HCT116 (cell line): Measurements from ENCODE around the gene TCEA2. TPM values are rescaled to one million over a fixed set of nuclear protein-coding genes. Genes with fewer than 3 reads are reported as not detected.

Experiments used
- ATAC-seq: fragments of 200-7000 bp; cut with Tn5 transposase; 2 replicates; pipeline ENCODE4 v1.9.1; 2020; ENCODE audit warnings: mild to moderate bottlenecking, moderate library complexity
- BruUV-seq: library from RNA; stranded (reverse); fragments of 400-500 nt; replicated peaks from 2 replicates; lab custom pipeline; 2021; lab: Mats Ljungman, UMichigan
- CTCF ChIA-PET: fragments of 300-600 bp; sonication (Branson Sonifier 250); formaldehyde crosslinking; loops from one replicate; lab custom pipeline; 2021; ENCODE audit warnings: antibody characterized with exemption; lab: Charles Lee
- POLR2A ChIA-PET: fragments of 300-600, 350-600 bp; sonication (Branson Sonifier 250); formaldehyde crosslinking; loops from one replicate; lab custom pipeline; 2021; ENCODE audit warnings: antibody characterized with exemption; lab: Charles Lee
- RAD21 ChIA-PET, 2 experiments: fragments of 300-600 bp; sonication (Branson Sonifier 250); formaldehyde crosslinking; loops; one replicate each; lab custom pipeline; 2023; ENCODE audit warnings: low total read pairs in 2 of 2; ENCODE audit not compliant: uncharacterized antibody in 2 of 2, unreplicated experiment in 2 of 2, low non-redundant PET in 1 of 2; lab: Charles Lee
- DNase-seq: peaks from one replicate; pipeline ENCODE4 v3.0.0-alpha.2; 2010; ENCODE audit warnings: low read depth, low spot score
- H2AFZ ChIP-seq: fragments of 200-600 bp; shearing (Covaris generic), sonication (generic); 2 replicates; pipeline ENCODE4 v1.6.1; 2017; ENCODE audit warnings: low read depth, mixed run types, mixed read lengths, antibody characterized with exemption, low read length; ENCODE audit not compliant: poor library complexity, severe bottlenecking
- H3K27ac ChIP-seq: 2 replicates; pipeline ENCODE4 v1.5.1; 2012; ENCODE audit warnings: low read depth, low read length
- H3K27me3 ChIP-seq: fragments of 200-600 bp; sonication (generic); 2 replicates; pipeline ENCODE4 v1.6.1; 2016; ENCODE audit warnings: mixed run types, low read length, mixed read lengths; ENCODE audit not compliant: insufficient read depth
- H3K36me3 ChIP-seq, 2 experiments: fragments of 200-500 bp in 1 of 2; fragments of 200-600 bp in 1 of 2; sonication (Bioruptor generic) in 1 of 2; sonication (generic) in 1 of 2; 2 replicates each; pipeline versions ENCODE4 v1.5.1 to v1.6.1; 2014 to 2016; ENCODE audit warnings: low read length in 2 of 2, inconsistent platforms in 1 of 2, mixed read lengths in 1 of 2, mixed run types in 1 of 2; ENCODE audit not compliant: insufficient read depth in 2 of 2, control insufficient read depth in 1 of 2
- H3K4me1 ChIP-seq, 2 experiments: fragments of 200-600 bp in 1 of 2; sonication (generic) in 1 of 2; 2 replicates each; pipeline versions ENCODE4 v1.5.1 to v1.6.1; 2012 to 2017; ENCODE audit warnings: low read length in 2 of 2, inconsistent platforms in 1 of 2, mild to moderate bottlenecking in 1 of 2, mixed read lengths in 1 of 2, mixed run types in 1 of 2, moderate library complexity in 1 of 2; ENCODE audit not compliant: insufficient read depth in 2 of 2, control insufficient read depth in 1 of 2
- H3K4me2 ChIP-seq: fragments of 200-600 bp; sonication (generic); 2 replicates; pipeline ENCODE4 v1.6.1; 2017; ENCODE audit warnings: mixed run types, low read length, mixed read lengths
- H3K4me3 ChIP-seq, 2 experiments: fragments of 200-600 bp in 1 of 2; sonication (generic) in 1 of 2; replicated peaks in 1 of 2; 2 replicates each; pipeline ENCODE4 v1.5.1; 2011 to 2016; ENCODE audit warnings: low read length in 2 of 2, control low read depth in 1 of 2, low read depth in 1 of 2, mild to moderate bottlenecking in 1 of 2, mixed read lengths in 1 of 2, mixed run types in 1 of 2
- H3K79me2 ChIP-seq: fragments of 200-600 bp; sonication (generic); 2 replicates; pipeline ENCODE4 v1.6.1; 2017; ENCODE audit warnings: mild to moderate bottlenecking, mixed run types, low read length, moderate library complexity, mixed read lengths; ENCODE audit not compliant: insufficient read depth
- H3K9ac ChIP-seq: fragments of 200-600 bp; sonication (generic); 2 replicates; pipeline ENCODE4 v1.6.1; 2016; ENCODE audit warnings: low read length, mixed read lengths
- H3K9me2 ChIP-seq: fragments of 200-600 bp; sonication (generic), shearing (Covaris generic); 2 replicates; pipeline ENCODE4 v1.6.1; 2017; ENCODE audit warnings: mixed run types, mild to moderate bottlenecking, moderate library complexity; ENCODE audit not compliant: insufficient read depth
- H3K9me3 ChIP-seq, 2 experiments: fragments of 200-500 bp in 1 of 2; fragments of 200-600 bp in 1 of 2; sonication (Bioruptor generic) in 1 of 2; sonication (generic) in 1 of 2; 2 replicates each; pipeline ENCODE4 v1.6.1; 2014 to 2017; ENCODE audit warnings: low read length in 2 of 2, mixed read lengths in 2 of 2, inconsistent platforms in 1 of 2, low read depth in 1 of 2, mild to moderate bottlenecking in 1 of 2, mixed run types in 1 of 2, moderate library complexity in 1 of 2; ENCODE audit not compliant: control insufficient read depth in 1 of 2, insufficient read depth in 1 of 2
- H4K20me1 ChIP-seq: fragments of 200-600 bp; sonication (generic), shearing (Covaris generic); 2 replicates; pipeline ENCODE4 v1.6.1; 2017; ENCODE audit warnings: mixed run types, mild to moderate bottlenecking, moderate library complexity; ENCODE audit not compliant: insufficient read depth
- CBX3 ChIP-seq: IDR thresholded peaks from 2 replicates; pipeline ENCODE4 v1.6.1; 2012; ENCODE audit warnings: low read depth
- JUND ChIP-seq: IDR thresholded peaks from 2 replicates; pipeline ENCODE4 v1.6.1; 2012
- SIN3A ChIP-seq: IDR thresholded peaks from 2 replicates; pipeline ENCODE4 v1.6.1; 2012; ENCODE audit warnings: low read depth
- SP1 ChIP-seq: IDR thresholded peaks from 2 replicates; pipeline ENCODE4 v1.6.1; 2012; ENCODE audit warnings: low read depth
- SRF ChIP-seq: IDR thresholded peaks from 2 replicates; pipeline ENCODE4 v1.6.1; 2012; ENCODE audit warnings: low read depth
- TCF7L2 ChIP-seq: IDR thresholded peaks from 2 replicates; pipeline ENCODE4 v1.7.0; 2011; ENCODE audit warnings: borderline replicate concordance, inconsistent platforms; ENCODE audit not compliant: insufficient read depth, insufficient read length; ENCODE audit errors: extremely low read depth
- intact Hi-C: fragments of 100-400 bp; cut with micrococcal nuclease; formaldehyde crosslinking; loops from 2 replicates; pipeline ENCODE4 v1.10.0; 2022
- total RNA-seq: library from RNA; stranded (reverse); gene quantifications from one replicate; pipeline ENCODE4 v1.2.1, GENCODE V29; 2021; ENCODE audit not compliant: unreplicated experiment
- TF ChIP-seq, protein P1 (sequence below): IDR thresholded peaks from 2 replicates; pipeline ENCODE4 v1.6.1; 2011; ENCODE audit warnings: mild to moderate bottlenecking, low read length, moderate library complexity; ENCODE audit not compliant: insufficient replicate concordance; ENCODE audit errors: extremely low read depth

TCEA2 gene
- total RNA-seq, 1 experiment from 2014 or later, result 29.7 TPM

DNA sequence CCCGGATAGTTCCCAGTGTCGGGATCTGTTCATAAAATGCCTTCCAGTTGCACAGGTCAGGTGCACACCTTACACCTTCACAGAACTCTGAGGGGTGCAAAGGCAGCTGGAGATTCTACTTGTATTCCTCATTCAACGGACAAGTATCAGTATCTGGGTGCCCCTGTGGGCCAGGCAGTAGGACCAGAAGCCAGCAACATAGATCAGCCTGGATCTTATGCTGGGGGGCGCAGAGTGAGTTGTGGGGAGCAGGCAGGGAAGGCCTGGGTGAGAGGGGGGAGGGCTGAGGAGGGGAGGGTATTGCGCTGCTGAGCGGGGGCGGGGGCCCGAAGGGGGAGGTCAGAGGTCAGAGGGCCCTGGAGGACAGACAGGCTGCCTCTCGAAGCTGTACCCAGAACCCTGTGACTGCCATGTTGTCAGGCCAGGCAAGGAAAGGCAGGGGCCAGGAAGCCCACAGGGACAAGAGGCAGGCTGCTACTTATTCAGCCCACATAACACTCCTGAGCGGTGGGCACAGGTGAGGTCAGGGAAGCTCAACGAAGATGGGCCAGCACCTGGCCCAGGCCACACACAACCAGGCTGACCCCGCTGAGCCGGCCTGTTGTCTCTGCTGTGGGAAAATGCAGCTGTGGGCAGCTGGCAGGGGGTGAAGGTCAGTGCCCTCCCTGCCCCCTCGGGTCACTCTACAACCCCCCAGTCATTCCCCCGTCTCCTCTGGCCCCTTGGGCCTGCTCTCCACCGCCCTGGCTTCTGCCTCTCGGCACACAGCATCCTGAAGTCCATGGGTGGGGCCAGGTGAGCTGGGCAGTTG is 18.0 kb downstream of the TCEA2 start:
- H3K9ac ChIP-seq, result no peak overlapping the region
- TF ChIP-seq TCF7L2, result no peak
- no peak for TF ChIP-seq SRF
- TF ChIP-seq CBX3, result no peak
- no peak for TF ChIP-seq JUND
- TF ChIP-seq SP1, result no peak
- TF ChIP-seq SIN3A, result no peak
- TF ChIP-seq, protein P1, sequence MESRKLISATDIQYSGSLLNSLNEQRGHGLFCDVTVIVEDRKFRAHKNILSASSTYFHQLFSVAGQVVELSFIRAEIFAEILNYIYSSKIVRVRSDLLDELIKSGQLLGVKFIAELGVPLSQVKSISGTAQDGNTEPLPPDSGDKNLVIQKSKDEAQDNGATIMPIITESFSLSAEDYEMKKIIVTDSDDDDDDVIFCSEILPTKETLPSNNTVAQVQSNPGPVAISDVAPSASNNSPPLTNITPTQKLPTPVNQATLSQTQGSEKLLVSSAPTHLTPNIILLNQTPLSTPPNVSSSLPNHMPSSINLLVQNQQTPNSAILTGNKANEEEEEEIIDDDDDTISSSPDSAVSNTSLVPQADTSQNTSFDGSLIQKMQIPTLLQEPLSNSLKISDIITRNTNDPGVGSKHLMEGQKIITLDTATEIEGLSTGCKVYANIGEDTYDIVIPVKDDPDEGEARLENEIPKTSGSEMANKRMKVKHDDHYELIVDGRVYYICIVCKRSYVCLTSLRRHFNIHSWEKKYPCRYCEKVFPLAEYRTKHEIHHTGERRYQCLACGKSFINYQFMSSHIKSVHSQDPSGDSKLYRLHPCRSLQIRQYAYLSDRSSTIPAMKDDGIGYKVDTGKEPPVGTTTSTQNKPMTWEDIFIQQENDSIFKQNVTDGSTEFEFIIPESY, result no peak

More for the DNA sequence above, 18.0 kb downstream of the TCEA2 start:
- no peak overlapping the region for H3K4me2 ChIP-seq
- no peak overlapping the region for H3K4me3 ChIP-seq
- POLR2A ChIA-PET, result no interaction called here
- RAD21 ChIA-PET, result no interaction called here
- ATAC-seq (no peak), DNase-seq (no peak)
- H3K27ac ChIP-seq, result peak overlapping the region; percentile 67; the same call in 1 of the 2 replicates
- BruUV-seq, result no TSS peak
- intact Hi-C loops, result no loop called here
- H3K27me3 ChIP-seq, result no peaks in the 10 kb centered on the region
- peaks cover 14 to 21% of the 10 kb centered on the region in 2 experiments for H3K4me1 ChIP-seq
- no peaks in the 10 kb centered on the region for H4K20me1 ChIP-seq
- CTCF ChIA-PET, result interaction anchor here (1.1 kb wide), 1 partner anchor 21 kb away, joined by 3 read pairs; no protein-coding TSS in a partner anchor
- peaks cover 9% of the 10 kb centered on the region; the same call in 1 of the 2 replicates for H3K79me2 ChIP-seq
- no peak overlapping the region for H2AFZ ChIP-seq
- no peaks in the 10 kb centered on the region for H3K9me3 ChIP-seq
- no peaks in the 10 kb centered on the region for H3K9me2 ChIP-seq
- H3K36me3 ChIP-seq, result no peaks in the 10 kb centered on the region
